Sciatic nerve (tissue), 2 donors: ENCODE data around the gene RFC1. TPM values are rescaled to one million over a fixed set of nuclear protein-coding genes. Genes with fewer than 3 reads are reported as not detected.

Source experiments
- ATAC-seq: fragments of 200-7000 bp; cut with Tn5 transposase; one replicate; pipeline ENCODE4 v1.9.1; 2020; ENCODE audit warnings: mild to moderate bottlenecking, moderate library complexity
- DNase-seq: peaks from one replicate; pipeline ENCODE4 v3.0.0-alpha.2; 2020; ENCODE audit warnings: low spot score
- intact Hi-C: fragments of 100-400 bp; cut with DNase I; formaldehyde crosslinking; loops from one replicate; pipeline ENCODE4 v1.14.2; 2022
- microRNA-seq: library from miRNA; unstranded; fragments of <30 nt; microRNA quantifications from one replicate; pipeline ENCODE4 v1.2.0, GENCODE V29; 2020
- total RNA-seq: library from RNA; stranded (reverse); fragmentation: NEBNext Ultra II Directional; extraction: Animal tissue kit (Norgen Biotek cat#: 25700); gene quantifications from one replicate; pipeline ENCODE4 v1.2.1, GENCODE V29; 2021
- donor health status: DM: no; HTN: no; CAD: no.
- donor health status: DM: no; HTN: no; CAD: no.

Gene RFC1
- total RNA-seq, 1 donor from 2014 or later = 54.6 TPM

DNA sequence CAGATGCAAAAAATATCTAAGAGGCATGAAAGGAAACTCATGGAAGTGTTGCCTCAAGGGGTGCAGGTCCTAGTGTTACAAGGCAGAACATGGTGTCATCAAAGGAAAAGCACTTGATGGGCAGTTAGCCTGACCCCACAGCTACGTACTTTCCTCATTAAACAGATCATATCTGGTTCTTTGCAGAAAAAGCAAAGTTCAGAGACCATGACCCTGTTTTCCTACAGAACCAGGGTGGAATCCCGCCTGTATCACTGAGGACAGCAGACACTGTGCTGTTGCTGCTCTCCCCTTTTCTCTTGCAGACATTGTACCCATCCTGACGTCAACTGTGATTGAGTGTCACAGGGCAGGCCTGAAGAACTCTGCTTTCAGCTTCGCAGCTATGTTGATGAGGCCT, 91.7 kb downstream of the RFC1 start:
- intact Hi-C loops = no loop called here
- no peak for ATAC-seq

DNA sequence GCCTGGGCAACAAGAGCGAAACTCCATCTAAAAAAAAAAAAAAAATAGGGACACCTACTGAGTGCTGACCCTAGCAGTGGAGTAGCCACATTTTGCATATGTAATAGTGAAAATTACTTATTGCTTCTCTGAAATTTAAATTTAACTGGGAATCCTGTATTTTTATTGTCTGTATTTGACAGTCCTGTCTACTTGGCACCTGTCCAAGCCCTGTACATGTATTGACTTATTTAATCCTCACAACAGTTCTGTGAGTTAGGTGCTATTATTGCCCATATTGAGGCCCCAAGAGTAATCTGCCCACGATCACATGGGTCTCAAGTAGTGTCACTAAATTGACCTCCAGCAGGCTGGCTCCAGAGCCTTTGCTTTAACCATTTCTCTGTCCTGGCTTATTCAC, 102.3 kb downstream of the RFC1 start:
- intact Hi-C loops = no loop called here
- ATAC-seq = no peak

More for the DNA sequence above, 91.7 kb downstream of the RFC1 start:
- no peak for DNase-seq

DNA sequence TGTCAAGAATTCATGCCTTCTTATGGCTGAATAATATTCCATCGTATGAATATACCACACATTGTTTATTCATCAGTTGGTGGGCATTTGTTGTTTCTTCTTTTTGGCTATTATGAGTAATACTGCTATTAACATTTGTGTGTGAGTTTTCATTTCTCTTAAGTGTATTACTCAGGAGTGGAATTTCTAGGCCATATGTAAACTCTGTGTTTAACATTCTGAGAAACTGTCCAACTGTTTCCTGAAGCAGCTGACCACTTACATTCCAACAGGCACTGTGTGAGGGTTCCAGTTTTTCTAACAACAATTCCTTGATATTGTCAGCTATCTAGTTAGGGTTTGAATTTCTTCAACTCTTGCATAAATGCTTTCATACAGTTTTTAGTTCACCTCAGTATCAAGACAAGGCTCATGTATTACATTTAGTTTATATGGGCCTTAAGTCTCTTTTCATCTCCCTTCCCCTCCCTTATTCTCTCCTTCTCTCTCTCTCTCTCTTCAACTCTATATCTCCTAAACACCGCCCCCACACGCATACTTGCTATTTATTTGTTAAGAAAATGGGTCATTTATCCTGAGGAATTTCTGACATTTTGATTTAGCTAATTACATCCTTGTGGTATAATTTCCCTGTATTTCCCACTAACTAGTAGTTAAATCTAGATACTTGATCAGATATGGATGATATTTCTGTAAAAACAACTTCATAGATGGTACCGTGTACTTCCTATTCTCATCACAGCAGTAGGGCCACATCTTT, 106.4 kb downstream of the RFC1 start:
- ATAC-seq (no peak), DNase-seq (no peak)
- intact Hi-C loops = no loop called here

More for the DNA sequence above, 102.3 kb downstream of the RFC1 start:
- DNase-seq = no peak

DNA sequence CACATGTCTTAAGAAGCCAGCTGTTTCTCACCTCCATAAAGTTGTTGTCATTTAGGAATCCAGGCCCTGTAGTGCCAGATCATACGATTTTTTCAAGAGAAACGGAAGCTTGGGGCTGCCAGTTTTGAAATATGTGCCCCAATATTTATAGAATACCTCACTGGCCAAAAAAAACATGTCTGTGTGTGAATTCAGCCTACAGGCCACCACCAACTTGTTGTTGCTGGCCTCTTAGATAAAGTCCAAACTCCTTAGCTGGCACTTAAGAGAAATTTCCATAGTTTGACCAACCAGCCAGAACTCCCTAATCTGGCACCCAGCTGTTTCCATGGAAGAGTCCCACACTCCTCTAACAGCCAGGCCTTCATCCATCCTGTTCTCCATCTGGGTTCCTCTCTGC, 109.7 kb downstream of the RFC1 start:
- ATAC-seq (no peak), DNase-seq (no peak)
- intact Hi-C loops = no loop called here

DNA sequence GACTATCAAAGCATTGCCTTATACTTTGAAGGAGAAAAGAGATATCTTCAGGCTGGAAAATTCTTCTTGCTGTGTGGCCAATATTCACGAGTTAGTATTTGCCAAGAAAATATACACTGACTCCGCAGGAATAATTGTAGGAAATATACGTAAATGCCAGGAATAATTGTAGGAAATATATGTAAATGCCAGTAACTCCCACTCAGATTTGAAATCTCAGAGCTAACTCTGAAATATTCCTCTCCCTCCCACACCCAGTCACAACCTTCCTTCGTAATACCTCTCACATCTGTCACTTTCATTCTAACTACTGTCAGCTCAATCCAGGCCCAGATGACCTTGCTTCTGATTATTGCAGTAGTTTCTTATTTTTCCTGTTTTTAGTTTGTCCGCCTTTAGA, 110.3 kb downstream of the RFC1 start:
- intact Hi-C loops = no loop called here
- ATAC-seq (no peak), DNase-seq (no peak)

DNA sequence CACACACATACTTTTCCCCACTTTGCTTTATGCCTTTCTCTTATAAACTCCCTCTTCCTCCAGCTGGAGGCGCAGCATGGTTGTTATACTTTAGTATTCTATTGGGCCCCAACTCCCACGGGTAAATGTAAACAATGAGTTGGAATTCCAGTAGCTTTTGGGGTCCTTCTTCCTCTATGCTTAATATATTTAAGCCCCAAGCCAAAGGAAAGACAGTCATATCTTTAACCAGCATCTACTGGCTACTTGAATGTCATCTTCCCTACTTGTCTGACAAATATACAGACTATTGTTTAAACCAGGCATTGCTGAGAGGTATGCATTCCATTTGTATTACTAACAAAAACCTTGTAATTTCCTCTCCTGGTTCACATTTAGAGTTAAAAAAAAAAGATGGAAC, 110.9 kb downstream of the RFC1 start:
- no peak for DNase-seq
- intact Hi-C loops = no loop called here

DNA sequence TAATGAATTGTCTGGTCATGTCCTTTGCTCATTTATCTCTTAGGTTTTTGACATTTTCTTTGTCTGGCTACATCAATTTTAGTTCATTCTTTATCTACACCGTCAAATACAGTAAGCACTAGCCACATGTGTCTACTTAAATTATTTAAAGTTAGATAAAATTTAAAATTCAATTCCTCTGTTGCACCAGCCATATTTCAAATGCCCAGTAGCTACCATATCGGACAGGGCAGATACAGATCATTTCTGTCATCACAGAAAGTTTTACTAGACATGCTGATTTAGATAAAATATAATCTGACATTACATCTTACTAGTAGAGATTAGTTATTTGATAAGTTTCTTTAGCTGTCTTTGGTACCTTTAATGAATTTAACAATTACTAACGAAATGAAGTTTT, 122.7 kb downstream of the RFC1 start:
- ATAC-seq (no peak), DNase-seq (no peak)
- intact Hi-C loops = no loop called here

More for the DNA sequence above, 110.9 kb downstream of the RFC1 start:
- ATAC-seq = no peak

Small RNA genes within 50 kb of the gene (microRNA-seq; reads per million reads assigned to microRNA genes)
- gene MIR5591 = not detected

Other genes with a start within 250 kb of the RFC1 start
- gene WDR19, start 183.8 kb downstream of the RFC1 start, total RNA-seq = 70.5 TPM
- 1.2 TPM for gene KLB, start 40.6 kb upstream of the RFC1 start, total RNA-seq
- gene RPL9, start 92.6 kb upstream of the RFC1 start, total RNA-seq = 1,081 TPM
- 13.1 TPM for gene LIAS, start 92.7 kb upstream of the RFC1 start, total RNA-seq
- gene UGDH, start 161.1 kb upstream of the RFC1 start, total RNA-seq = 53.4 TPM